SK-N-SH (cell line): Measurements from ENCODE around the gene UBN1. TPM values are rescaled to one million over a fixed set of nuclear protein-coding genes. Genes with fewer than 3 reads are reported as not detected.
A peak's percentile ranks its signal among the peaks of the same experiment; 100 is the strongest.

ENCODE experiments used
- CTCF ChIA-PET: fragments of 300-600, 350-600 bp; formaldehyde crosslinking; extraction: SDS; loops from one replicate; lab custom pipeline; 2021; lab: Yijun Ruan, JAX
- POLR2A ChIA-PET: fragments of 350-600 bp; sonication (Branson Sonifier 250); formaldehyde crosslinking; extraction: SDS; loops from one replicate; lab custom pipeline; 2020; ENCODE audit warnings: antibody characterized with exemption, inconsistent platforms; lab: Yijun Ruan, JAX
- DNase-seq: peaks from one replicate; pipeline ENCODE4 v3.0.0; 2012
- H2AFZ ChIP-seq: fragments of 200-600 bp; sonication (generic); 2 replicates; pipeline ENCODE4 v1.8.1; 2016; ENCODE audit warnings: antibody characterized with exemption, mild to moderate bottlenecking, low read depth
- H3F3A ChIP-seq: fragments of 200-600 bp; sonication (generic); replicated peaks from 2 replicates; pipeline ENCODE3; 2016; ENCODE audit warnings: antibody characterized with exemption, mild to moderate bottlenecking; ENCODE audit not compliant: insufficient read depth
- H3K27ac ChIP-seq, 2 experiments: fragments of 200-500 bp in 1 of 2; fragments of 200-600 bp in 1 of 2; sonication (Bioruptor generic) in 1 of 2; sonication (generic), shearing (Covaris generic) in 1 of 2; 2 replicates each; pipeline versions ENCODE4 v1.5.1 to v1.6.1; 2014 to 2016; ENCODE audit warnings: low read depth in 2 of 2, inconsistent platforms in 1 of 2, low read length in 1 of 2, mild to moderate bottlenecking in 1 of 2, mixed read lengths in 1 of 2
- H3K27me3 ChIP-seq: fragments of 200-600 bp; sonication (generic), shearing (Covaris generic); 2 replicates; pipeline ENCODE4 v1.6.1; 2016; ENCODE audit warnings: mixed run types; ENCODE audit not compliant: insufficient read depth
- H3K36me3 ChIP-seq, 2 experiments: fragments of 200-500 bp in 1 of 2; fragments of 200-600 bp in 1 of 2; sonication (Bioruptor generic) in 1 of 2; sonication (generic) in 1 of 2; replicated peaks in 1 of 2; 2 replicates each; pipeline versions ENCODE3 to v1.5.1; 2014 to 2016; ENCODE audit warnings: low read length in 1 of 2, mild to moderate bottlenecking in 1 of 2; ENCODE audit not compliant: insufficient read depth in 2 of 2, control insufficient read depth in 1 of 2
- H3K4me1 ChIP-seq, 2 experiments: fragments of 200-500 bp in 1 of 2; fragments of 200-600 bp in 1 of 2; sonication (Bioruptor generic) in 1 of 2; sonication (generic), shearing (Covaris generic) in 1 of 2; 2 replicates each; pipeline versions ENCODE4 v1.5.1 to v1.6.1; 2014 to 2016; ENCODE audit warnings: low read depth in 1 of 2, low read length in 1 of 2, mixed run types in 1 of 2; ENCODE audit not compliant: insufficient read depth in 2 of 2, control insufficient read depth in 1 of 2
- H3K4me2 ChIP-seq: fragments of 200-600 bp; sonication (generic), shearing (Covaris generic); 2 replicates; pipeline ENCODE4 v1.6.1; 2017; ENCODE audit warnings: mixed run types
- H3K4me3 ChIP-seq, 2 experiments: fragments of 200-500 bp in 1 of 2; fragments of 200-600 bp in 1 of 2; sonication (Bioruptor generic) in 1 of 2; sonication (generic), shearing (Covaris generic) in 1 of 2; 2 replicates each; pipeline versions ENCODE4 v1.5.1 to v1.8.1; 2014 to 2016; ENCODE audit warnings: low read depth in 2 of 2, inconsistent platforms in 1 of 2, low read length in 1 of 2, mild to moderate bottlenecking in 1 of 2, mixed read lengths in 1 of 2, moderate library complexity in 1 of 2
- H3K79me2 ChIP-seq: fragments of 200-600 bp; sonication (generic); 2 replicates; pipeline ENCODE4 v1.8.1; 2017; ENCODE audit warnings: mild to moderate bottlenecking; ENCODE audit not compliant: insufficient read depth
- H3K9ac ChIP-seq: fragments of 200-600 bp; sonication (generic); 2 replicates; pipeline ENCODE4 v1.6.1; 2017; ENCODE audit warnings: mixed run types
- H3K9me2 ChIP-seq: fragments of 200-600 bp; sonication (generic); 2 replicates; pipeline ENCODE4 v1.6.1; 2017; ENCODE audit warnings: mixed run types
- H3K9me3 ChIP-seq: fragments of 200-600 bp; sonication (generic); 2 replicates; pipeline ENCODE4 v1.6.1; 2017; ENCODE audit warnings: mixed run types, mild to moderate bottlenecking, moderate library complexity
- H4K20me1 ChIP-seq: fragments of 200-600 bp; sonication (generic); 2 replicates; pipeline ENCODE4 v1.6.1; 2017; ENCODE audit warnings: mild to moderate bottlenecking, mixed run types; ENCODE audit not compliant: insufficient read depth
- CTCF ChIP-seq: fragments of 200-600 bp; sonication (generic); IDR thresholded peaks from 2 replicates; pipeline ENCODE4 v1.6.1; 2017; ENCODE audit warnings: antibody characterized with exemption, mild to moderate bottlenecking, moderate library complexity
- ELF1 ChIP-seq: IDR thresholded peaks from 2 replicates; pipeline ENCODE4 v1.4.0; 2012
- GATA2 ChIP-seq: sonication (generic); formaldehyde crosslinking; IDR thresholded peaks from 2 replicates; pipeline ENCODE4 v1.5.0; 2020; ENCODE audit warnings: mild to moderate bottlenecking, missing genetic modification reagents
- MAX ChIP-seq: IDR thresholded peaks from 2 replicates; pipeline ENCODE4 v1.4.0; 2012; ENCODE audit warnings: low read depth
- MEF2A ChIP-seq: IDR thresholded peaks from 2 replicates; pipeline ENCODE4 v1.4.0; 2012; ENCODE audit warnings: low read depth, borderline replicate concordance
- RCOR1 ChIP-seq: fragments of 150-350 bp; IDR thresholded peaks from 2 replicates; pipeline ENCODE4 v1.6.1; 2017; ENCODE audit warnings: antibody characterized with exemption, low read length
- RFX5 ChIP-seq: IDR thresholded peaks from 2 replicates; pipeline ENCODE4 v1.6.1; 2012; ENCODE audit warnings: mild to moderate bottlenecking, improper control_type of control experiment, low read length
- RXRA ChIP-seq: IDR thresholded peaks from 2 replicates; pipeline ENCODE4 v1.4.0; 2012; ENCODE audit warnings: low read depth, mild to moderate bottlenecking, borderline replicate concordance
- TCF12 ChIP-seq: IDR thresholded peaks from 2 replicates; pipeline ENCODE4 v1.4.0; 2012
- USF1 ChIP-seq: IDR thresholded peaks from 2 replicates; pipeline ENCODE4 v1.4.0; 2012; ENCODE audit warnings: low read depth, borderline replicate concordance
- WGBS: methylation state at CpG from one replicate; pipeline ENCODE4 v1.1.6; 2017; ENCODE audit warnings: low lambda C conversion rate; 5-methylcytosine and 5-hydroxymethylcytosine counted together
- polyA plus RNA-seq, 3 experiments: library from polyadenylated mRNA; depleted of rRNA; stranded (reverse); fragments of >200 nt; gene quantifications; 2 replicates each; pipeline ENCODE4 v1.2.3, GENCODE V29; 2012
- TF ChIP-seq, protein P1 (sequence below): fragments of 150-350 bp; IDR thresholded peaks from 2 replicates; pipeline ENCODE4 v1.6.1; 2016; ENCODE audit warnings: mild to moderate bottlenecking, low read depth, low read length

The UBN1 gene
- polyA plus RNA-seq, 1 of the 3 experiments (the other 2 are of a cell fraction): 10.9 TPM

DNA sequence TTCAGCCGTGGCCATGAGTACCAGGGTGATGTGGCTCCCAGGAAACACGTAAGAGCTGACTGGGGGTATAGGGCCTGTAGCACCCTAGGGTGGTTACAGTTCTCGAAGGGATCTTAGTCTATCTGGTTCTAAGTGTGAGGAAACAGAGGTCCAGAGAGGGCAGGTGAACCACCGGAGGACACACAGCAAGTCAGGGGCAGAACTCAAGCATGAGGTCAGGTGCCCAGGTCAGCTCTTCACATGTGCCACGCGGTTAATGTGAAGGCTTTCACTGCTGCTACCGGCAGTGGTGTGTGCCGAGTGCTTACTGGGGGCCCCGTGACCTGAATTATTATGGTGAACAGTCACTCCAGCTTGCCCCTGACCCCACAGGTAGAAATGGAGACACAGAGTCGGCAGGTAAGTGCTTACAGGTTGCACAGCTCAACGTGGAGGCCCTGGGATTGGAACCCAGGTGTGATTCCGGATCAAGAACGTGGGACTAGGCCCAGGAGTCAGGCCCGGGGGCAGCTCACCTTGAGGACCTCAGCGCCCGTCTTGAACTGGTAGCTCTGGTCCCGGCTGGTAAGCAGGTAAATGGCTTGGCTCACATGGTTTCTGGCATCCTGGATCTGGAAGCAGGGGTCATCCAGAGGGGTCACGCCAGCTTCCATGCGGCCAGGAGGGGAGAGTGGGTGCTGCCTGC, 48.0 kb upstream of the UBN1 start:
- Histone ChIP-seq H3K27me3 (no peaks in the 10 kb centered on the region), H3K27ac (no peak overlapping the region), H2AFZ (no peak overlapping the region), H3K4me3 (no peak overlapping the region), H3K9me3 (no peaks in the 10 kb centered on the region), H3K4me1 (peaks cover 0 to 18% of the 10 kb centered on the region in 2 experiments; a peak in 3 of 4 replicates), H4K20me1 (no peaks in the 10 kb centered on the region), H3K9ac (no peak overlapping the region), H3K36me3 (peaks cover 0 to 24% of the 10 kb centered on the region in 2 experiments), H3F3A (peaks cover 7% of the 10 kb centered on the region), H3K9me2 (no peaks in the 10 kb centered on the region), H3K79me2 (0 out of 2 replicates have a peak, but pooled peaks cover 7% of the 10 kb centered on the region), H3K4me2 (no peak overlapping the region)
- WGBS: 95% methylated on average over 13 of the region's 19 CpGs
- POLR2A ChIA-PET: no interaction called here
- DNase-seq: no peak
- CTCF ChIA-PET: no interaction called here
- TF ChIP-seq RFX5 (no peak), USF1 (no peak)

- H3K36me3 ChIP-seq: peaks cover 0 to 32% of the 10 kb centered on the region in 2 experiments
- no peaks in the 10 kb centered on the region for H3K27me3 ChIP-seq
- ChIA-PET POLR2A (no interaction called here), CTCF (no interaction called here)
- no peaks in the 10 kb centered on the region for H3K9me3 ChIP-seq
- 0 out of 2 replicates have a peak, but pooled peaks cover 7% of the 10 kb centered on the region for H3K79me2 ChIP-seq
- H3K4me1 ChIP-seq: peaks cover 0 to 18% of the 10 kb centered on the region in 2 experiments; a peak in 3 of 4 replicates
- H3K27ac ChIP-seq: no peak overlapping the region; a peak in 1 of 4 replicates
- DNase-seq: no peak
- no peak overlapping the region for H3K4me3 ChIP-seq
- H3F3A ChIP-seq: peaks cover 10% of the 10 kb centered on the region
- no peak overlapping the region for H2AFZ ChIP-seq
- H3K4me2 ChIP-seq: 0 out of 2 replicates have a peak overlapping the region, but pooled peaks have one; percentile 95
- H4K20me1 ChIP-seq: no peaks in the 10 kb centered on the region
- no peak overlapping the region for H3K9ac ChIP-seq
- TF ChIP-seq, protein P1, sequence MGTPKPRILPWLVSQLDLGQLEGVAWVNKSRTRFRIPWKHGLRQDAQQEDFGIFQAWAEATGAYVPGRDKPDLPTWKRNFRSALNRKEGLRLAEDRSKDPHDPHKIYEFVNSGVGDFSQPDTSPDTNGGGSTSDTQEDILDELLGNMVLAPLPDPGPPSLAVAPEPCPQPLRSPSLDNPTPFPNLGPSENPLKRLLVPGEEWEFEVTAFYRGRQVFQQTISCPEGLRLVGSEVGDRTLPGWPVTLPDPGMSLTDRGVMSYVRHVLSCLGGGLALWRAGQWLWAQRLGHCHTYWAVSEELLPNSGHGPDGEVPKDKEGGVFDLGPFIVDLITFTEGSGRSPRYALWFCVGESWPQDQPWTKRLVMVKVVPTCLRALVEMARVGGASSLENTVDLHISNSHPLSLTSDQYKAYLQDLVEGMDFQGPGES: no peak
- TF ChIP-seq RXRA: no peak
- TF ChIP-seq GATA2 (CRISPR knock-in tag): no peak
- no peak for TF ChIP-seq MAX
- no peak for TF ChIP-seq RFX5
- no peak for TF ChIP-seq CTCF
- TF ChIP-seq RCOR1: no peak
- TF ChIP-seq TCF12: no peak
- no peak for TF ChIP-seq MEF2A
- TF ChIP-seq ELF1: no peak
- TF ChIP-seq, all 33 proteins: peak for 0
- 86% methylated on average over 8 of the region's 17 CpGs for WGBS
- H3K9me2 ChIP-seq: no peaks in the 10 kb centered on the region
Measured at GRCh38 chr16:4800290-4801041, 46.8 kb upstream of the UBN1 start.
